ENCODE data around the gene ATP6V0D1. TPM values are rescaled to one million over a fixed set of nuclear protein-coding genes. Genes with fewer than 3 reads are reported as not detected.

Gene ATP6V0D1
- polyA plus RNA-seq, 1 donor from 2014 or later = 188 TPM

GRCh38 chr16:67409631-67410030 lies 71.3 kb downstream of the ATP6V0D1 start:
- H2AFZ ChIP-seq (ENCODE audit: low read depth, low read length) = no peak overlapping the region
- H3K9ac ChIP-seq (ENCODE audit: low read length) = no peak overlapping the region
- no peaks in the 10 kb centered on the region for H3K36me3 ChIP-seq (ENCODE audit: insufficient read depth, low read length)
- H3K9me2 ChIP-seq (ENCODE audit: insufficient read depth, low read length) = no peaks in the 10 kb centered on the region
- H3K4me3 ChIP-seq (ENCODE audit: low read length) = no peak overlapping the region
- H3K27me3 ChIP-seq (ENCODE audit: insufficient read depth, low read depth, low read length) = no peaks in the 10 kb centered on the region
- H3K4me2 ChIP-seq (ENCODE audit: low read length) = no peak overlapping the region
- TF ChIP-seq EP300 (conservative IDR thresholded peaks at IDR 0.05; ENCODE audit: poor library complexity, severe bottlenecking) = no peak
- TF ChIP-seq TAF1 (IDR thresholded peaks at IDR 0.05; ENCODE audit: low read depth) = no peak
- no peak for TF ChIP-seq SMC3 (conservative IDR thresholded peaks at IDR 0.05; ENCODE audit: poor library complexity)
- no peak for TF ChIP-seq MXI1 (conservative IDR thresholded peaks at IDR 0.05; ENCODE audit: poor library complexity, severe bottlenecking)
- TF ChIP-seq RAD21 (conservative IDR thresholded peaks at IDR 0.05) = no peak
- no peak for TF ChIP-seq POLR2AphosphoS5 (IDR thresholded peaks at IDR 0.05)
- TF ChIP-seq, protein P1, sequence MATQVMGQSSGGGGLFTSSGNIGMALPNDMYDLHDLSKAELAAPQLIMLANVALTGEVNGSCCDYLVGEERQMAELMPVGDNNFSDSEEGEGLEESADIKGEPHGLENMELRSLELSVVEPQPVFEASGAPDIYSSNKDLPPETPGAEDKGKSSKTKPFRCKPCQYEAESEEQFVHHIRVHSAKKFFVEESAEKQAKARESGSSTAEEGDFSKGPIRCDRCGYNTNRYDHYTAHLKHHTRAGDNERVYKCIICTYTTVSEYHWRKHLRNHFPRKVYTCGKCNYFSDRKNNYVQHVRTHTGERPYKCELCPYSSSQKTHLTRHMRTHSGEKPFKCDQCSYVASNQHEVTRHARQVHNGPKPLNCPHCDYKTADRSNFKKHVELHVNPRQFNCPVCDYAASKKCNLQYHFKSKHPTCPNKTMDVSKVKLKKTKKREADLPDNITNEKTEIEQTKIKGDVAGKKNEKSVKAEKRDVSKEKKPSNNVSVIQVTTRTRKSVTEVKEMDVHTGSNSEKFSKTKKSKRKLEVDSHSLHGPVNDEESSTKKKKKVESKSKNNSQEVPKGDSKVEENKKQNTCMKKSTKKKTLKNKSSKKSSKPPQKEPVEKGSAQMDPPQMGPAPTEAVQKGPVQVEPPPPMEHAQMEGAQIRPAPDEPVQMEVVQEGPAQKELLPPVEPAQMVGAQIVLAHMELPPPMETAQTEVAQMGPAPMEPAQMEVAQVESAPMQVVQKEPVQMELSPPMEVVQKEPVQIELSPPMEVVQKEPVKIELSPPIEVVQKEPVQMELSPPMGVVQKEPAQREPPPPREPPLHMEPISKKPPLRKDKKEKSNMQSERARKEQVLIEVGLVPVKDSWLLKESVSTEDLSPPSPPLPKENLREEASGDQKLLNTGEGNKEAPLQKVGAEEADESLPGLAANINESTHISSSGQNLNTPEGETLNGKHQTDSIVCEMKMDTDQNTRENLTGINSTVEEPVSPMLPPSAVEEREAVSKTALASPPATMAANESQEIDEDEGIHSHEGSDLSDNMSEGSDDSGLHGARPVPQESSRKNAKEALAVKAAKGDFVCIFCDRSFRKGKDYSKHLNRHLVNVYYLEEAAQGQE (IDR thresholded peaks at IDR 0.05; ENCODE audit: borderline replicate concordance) = no peak
- TF ChIP-seq, protein P2, sequence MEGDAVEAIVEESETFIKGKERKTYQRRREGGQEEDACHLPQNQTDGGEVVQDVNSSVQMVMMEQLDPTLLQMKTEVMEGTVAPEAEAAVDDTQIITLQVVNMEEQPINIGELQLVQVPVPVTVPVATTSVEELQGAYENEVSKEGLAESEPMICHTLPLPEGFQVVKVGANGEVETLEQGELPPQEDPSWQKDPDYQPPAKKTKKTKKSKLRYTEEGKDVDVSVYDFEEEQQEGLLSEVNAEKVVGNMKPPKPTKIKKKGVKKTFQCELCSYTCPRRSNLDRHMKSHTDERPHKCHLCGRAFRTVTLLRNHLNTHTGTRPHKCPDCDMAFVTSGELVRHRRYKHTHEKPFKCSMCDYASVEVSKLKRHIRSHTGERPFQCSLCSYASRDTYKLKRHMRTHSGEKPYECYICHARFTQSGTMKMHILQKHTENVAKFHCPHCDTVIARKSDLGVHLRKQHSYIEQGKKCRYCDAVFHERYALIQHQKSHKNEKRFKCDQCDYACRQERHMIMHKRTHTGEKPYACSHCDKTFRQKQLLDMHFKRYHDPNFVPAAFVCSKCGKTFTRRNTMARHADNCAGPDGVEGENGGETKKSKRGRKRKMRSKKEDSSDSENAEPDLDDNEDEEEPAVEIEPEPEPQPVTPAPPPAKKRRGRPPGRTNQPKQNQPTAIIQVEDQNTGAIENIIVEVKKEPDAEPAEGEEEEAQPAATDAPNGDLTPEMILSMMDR (IDR thresholded peaks at IDR 0.05; ENCODE audit: poor library complexity, severe bottlenecking) = no peak
- no peak for TF ChIP-seq EZH2 (IDR thresholded peaks at IDR 0.05; ENCODE audit: borderline replicate concordance, insufficient read depth, low read length, poor library complexity, severe bottlenecking)
- H3F3A ChIP-seq (ENCODE audit: insufficient read depth, low read length, poor library complexity, severe bottlenecking) = no peaks in the 10 kb centered on the region
- no peaks in the 10 kb centered on the region for H3K9me3 ChIP-seq (ENCODE audit: low read length)
- H4K20me1 ChIP-seq (ENCODE audit: insufficient read depth) = no peaks in the 10 kb centered on the region
- H3K79me2 ChIP-seq (replicated peaks; ENCODE audit: insufficient read depth, low read length) = no peaks in the 10 kb centered on the region
- no peak overlapping the region for H3K27ac ChIP-seq (ENCODE audit: low read length)

DNA sequence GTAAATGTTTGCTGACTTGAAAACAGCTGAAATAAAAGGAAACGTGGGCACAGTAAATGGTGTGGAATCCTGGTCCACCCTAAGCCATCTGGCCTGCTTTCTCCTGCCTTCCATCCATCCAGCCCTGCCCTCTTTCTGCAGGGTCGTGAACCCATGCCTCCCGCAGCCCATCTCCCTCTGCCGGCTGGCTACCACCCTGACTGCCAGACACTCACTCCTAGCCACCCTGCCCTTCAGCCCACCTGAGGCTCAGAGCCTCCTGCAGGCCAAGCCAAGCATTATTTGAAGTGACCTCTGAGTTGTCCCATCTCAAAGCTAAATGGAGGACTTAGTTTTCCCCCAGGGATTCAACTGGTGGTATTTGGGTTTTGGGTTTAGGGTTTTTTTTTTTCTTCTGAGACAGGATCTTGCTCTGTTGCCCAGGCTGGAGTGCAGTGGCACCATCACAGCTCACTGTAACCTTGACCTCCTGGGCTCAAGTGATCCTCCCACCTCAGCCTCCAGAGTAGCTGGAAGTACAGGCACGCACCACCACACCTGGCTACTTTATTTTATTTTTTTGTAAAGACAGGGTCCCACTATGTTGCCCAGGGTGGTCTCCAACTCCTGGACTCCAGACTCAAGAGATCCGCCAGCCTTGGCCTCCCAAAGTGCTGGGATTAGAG lies 73.0 kb downstream of the ATP6V0D1 start:
- H3K27ac ChIP-seq (ENCODE audit: low read length) = no peak overlapping the region
- no peak overlapping the region for H2AFZ ChIP-seq (ENCODE audit: low read depth, low read length)
- H3K4me3 ChIP-seq (ENCODE audit: low read length) = no peak overlapping the region
- no peaks in the 10 kb centered on the region for H3K36me3 ChIP-seq (ENCODE audit: insufficient read depth, low read length)
- no peaks in the 10 kb centered on the region for H3K9me3 ChIP-seq (ENCODE audit: low read length)
- H3F3A ChIP-seq (ENCODE audit: insufficient read depth, low read length, poor library complexity, severe bottlenecking) = no peaks in the 10 kb centered on the region
- H3K4me2 ChIP-seq (ENCODE audit: low read length) = no peak overlapping the region
- H3K27me3 ChIP-seq (ENCODE audit: insufficient read depth, low read depth, low read length) = no peaks in the 10 kb centered on the region
- TF ChIP-seq SMC3 (conservative IDR thresholded peaks at IDR 0.05; ENCODE audit: poor library complexity) (no peak), MXI1 (conservative IDR thresholded peaks at IDR 0.05; ENCODE audit: poor library complexity, severe bottlenecking) (no peak), EP300 (conservative IDR thresholded peaks at IDR 0.05; ENCODE audit: poor library complexity, severe bottlenecking) (no peak)
- TF ChIP-seq, protein P1 (IDR thresholded peaks at IDR 0.05; ENCODE audit: borderline replicate concordance) = no peak
- TF ChIP-seq, protein P2 (IDR thresholded peaks at IDR 0.05; ENCODE audit: poor library complexity, severe bottlenecking) = no peak
- no peaks in the 10 kb centered on the region for H3K9me2 ChIP-seq (ENCODE audit: insufficient read depth, low read length)
- H3K9ac ChIP-seq (ENCODE audit: low read length) = no peak overlapping the region
- H4K20me1 ChIP-seq (ENCODE audit: insufficient read depth) = no peaks in the 10 kb centered on the region
- H3K79me2 ChIP-seq (replicated peaks; ENCODE audit: insufficient read depth, low read length) = no peaks in the 10 kb centered on the region
